Measurements from ENCODE around the gene ZBTB37.

- TF ChIP-seq, protein P1, sequence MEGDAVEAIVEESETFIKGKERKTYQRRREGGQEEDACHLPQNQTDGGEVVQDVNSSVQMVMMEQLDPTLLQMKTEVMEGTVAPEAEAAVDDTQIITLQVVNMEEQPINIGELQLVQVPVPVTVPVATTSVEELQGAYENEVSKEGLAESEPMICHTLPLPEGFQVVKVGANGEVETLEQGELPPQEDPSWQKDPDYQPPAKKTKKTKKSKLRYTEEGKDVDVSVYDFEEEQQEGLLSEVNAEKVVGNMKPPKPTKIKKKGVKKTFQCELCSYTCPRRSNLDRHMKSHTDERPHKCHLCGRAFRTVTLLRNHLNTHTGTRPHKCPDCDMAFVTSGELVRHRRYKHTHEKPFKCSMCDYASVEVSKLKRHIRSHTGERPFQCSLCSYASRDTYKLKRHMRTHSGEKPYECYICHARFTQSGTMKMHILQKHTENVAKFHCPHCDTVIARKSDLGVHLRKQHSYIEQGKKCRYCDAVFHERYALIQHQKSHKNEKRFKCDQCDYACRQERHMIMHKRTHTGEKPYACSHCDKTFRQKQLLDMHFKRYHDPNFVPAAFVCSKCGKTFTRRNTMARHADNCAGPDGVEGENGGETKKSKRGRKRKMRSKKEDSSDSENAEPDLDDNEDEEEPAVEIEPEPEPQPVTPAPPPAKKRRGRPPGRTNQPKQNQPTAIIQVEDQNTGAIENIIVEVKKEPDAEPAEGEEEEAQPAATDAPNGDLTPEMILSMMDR (conservative IDR thresholded peaks at IDR 0.05; ENCODE audit: low read depth, low read length): no peak
- TF ChIP-seq CEBPB (IDR thresholded peaks at IDR 0.05; ENCODE audit: low read depth, low read length): no peak
- TF ChIP-seq CHD1 (IDR thresholded peaks at IDR 0.05; ENCODE audit: low read depth, low read length): no peak
- no peak for TF ChIP-seq MXI1 (IDR thresholded peaks at IDR 0.05; ENCODE audit: borderline replicate concordance, low read depth, low read length)
- TF ChIP-seq RAD21 (IDR thresholded peaks at IDR 0.05; ENCODE audit: low read length): no peak
- TF ChIP-seq USF2 (IDR thresholded peaks at IDR 0.05; ENCODE audit: low read depth, low read length): no peak
- TF ChIP-seq POLR2A (IDR thresholded peaks at IDR 0.05; ENCODE audit: low read depth, low read length): no peak
- TF ChIP-seq NFE2L2 (IDR thresholded peaks at IDR 0.05; ENCODE audit: low read depth, low read length): no peak
- no peak for TF ChIP-seq MAFK (IDR thresholded peaks at IDR 0.05; ENCODE audit: low read depth, low read length)
- no peak for TF ChIP-seq MAZ (IDR thresholded peaks at IDR 0.05; ENCODE audit: borderline replicate concordance, low read depth, low read length)
- no peak for TF ChIP-seq FOS (IDR thresholded peaks at IDR 0.05; ENCODE audit: low read depth, low read length)
- TF ChIP-seq SMC3 (IDR thresholded peaks at IDR 0.05; ENCODE audit: low read depth, low read length): no peak
Observed at GRCh38 chr1:173832748-173833147, 35.4 kb upstream of the ZBTB37 start.

All from IMR-90 (cell line).